Loucy (cell line): ENCODE results near the gene UNKL.

Experiments
- EZH2phosphoT487 ChIP-seq: fragments of 200-600 bp; IDR thresholded peaks from 2 replicates; pipeline ENCODE4 v1.6.1; 2018; ENCODE audit warnings: antibody characterized with exemption, mild to moderate bottlenecking, moderate library complexity, borderline replicate concordance
- TF ChIP-seq, protein P1 (sequence below): fragments of 200-600 bp; sonication (generic); conservative IDR thresholded peaks from 2 replicates; pipeline ENCODE4 v1.5.1; 2014; ENCODE audit warnings: mild to moderate bottlenecking, antibody characterized with exemption, low read length

DNA sequence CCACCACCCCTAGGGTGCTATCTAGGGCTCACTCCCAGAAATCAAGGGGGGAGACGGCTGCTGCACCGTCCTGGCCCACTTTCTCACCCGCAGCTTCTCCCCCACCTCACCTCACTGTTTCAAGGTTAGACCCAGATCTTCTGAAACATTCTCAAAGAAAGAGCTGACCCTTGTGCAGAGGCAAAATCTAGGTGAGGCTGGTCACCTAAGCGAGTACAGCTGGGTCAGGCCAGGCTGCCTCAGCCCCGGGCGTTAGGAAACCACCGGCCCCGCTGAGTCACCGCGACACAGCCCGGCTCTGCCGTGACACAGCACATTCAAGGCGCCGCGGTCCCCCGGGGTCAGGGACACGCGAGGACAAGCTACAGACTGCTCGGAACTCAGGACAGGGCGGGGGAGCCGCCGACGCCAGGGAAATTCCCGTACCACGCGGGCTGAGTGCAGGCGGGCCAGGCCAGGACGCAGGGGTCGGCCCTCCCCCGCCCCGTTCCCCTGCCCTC is 35.6 kb downstream of the UNKL start:
- TF ChIP-seq, protein P1, sequence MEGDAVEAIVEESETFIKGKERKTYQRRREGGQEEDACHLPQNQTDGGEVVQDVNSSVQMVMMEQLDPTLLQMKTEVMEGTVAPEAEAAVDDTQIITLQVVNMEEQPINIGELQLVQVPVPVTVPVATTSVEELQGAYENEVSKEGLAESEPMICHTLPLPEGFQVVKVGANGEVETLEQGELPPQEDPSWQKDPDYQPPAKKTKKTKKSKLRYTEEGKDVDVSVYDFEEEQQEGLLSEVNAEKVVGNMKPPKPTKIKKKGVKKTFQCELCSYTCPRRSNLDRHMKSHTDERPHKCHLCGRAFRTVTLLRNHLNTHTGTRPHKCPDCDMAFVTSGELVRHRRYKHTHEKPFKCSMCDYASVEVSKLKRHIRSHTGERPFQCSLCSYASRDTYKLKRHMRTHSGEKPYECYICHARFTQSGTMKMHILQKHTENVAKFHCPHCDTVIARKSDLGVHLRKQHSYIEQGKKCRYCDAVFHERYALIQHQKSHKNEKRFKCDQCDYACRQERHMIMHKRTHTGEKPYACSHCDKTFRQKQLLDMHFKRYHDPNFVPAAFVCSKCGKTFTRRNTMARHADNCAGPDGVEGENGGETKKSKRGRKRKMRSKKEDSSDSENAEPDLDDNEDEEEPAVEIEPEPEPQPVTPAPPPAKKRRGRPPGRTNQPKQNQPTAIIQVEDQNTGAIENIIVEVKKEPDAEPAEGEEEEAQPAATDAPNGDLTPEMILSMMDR: no peak
- no peak for TF ChIP-seq EZH2phosphoT487
